Measurements from ENCODE around the gene ERBB2.

ERBB2 gene

GRCh38 chr17:39729280-39729851 lies 29.5 kb downstream of the ERBB2 start:
- no peak for DNase-seq

GRCh38 chr17:39730095-39730921 lies 30.4 kb downstream of the ERBB2 start, which contains the start of gene MIEN1:
TSS of gene MIEN1 (minus strand) at chr17:39730532. CDS start at chr17:39730495, 37 bp downstream.
- DNase-seq = peak; percentile 95

GRCh38 chr17:39732586-39732985 lies 32.7 kb downstream of the ERBB2 start:
- no peak for DNase-seq

GRCh38 chr17:39735882-39736281 lies 36.0 kb downstream of the ERBB2 start:
- no peak for DNase-seq

GRCh38 chr17:39736319-39737165 lies 36.7 kb downstream of the ERBB2 start:
- no peak for DNase-seq

GRCh38 chr17:39737206-39737759 lies 37.4 kb downstream of the ERBB2 start:
- no peak for DNase-seq

- no peak for DNase-seq
Observed at GRCh38 chr17:39737760-39738567, 38.1 kb downstream of the ERBB2 start, which contains the start of gene GRB7. TSS of gene GRB7 (plus strand) at chr17:39737938. CDS start at chr17:39742302, 4,364 bp downstream.

- peak; percentile 43 for DNase-seq
Observed at GRCh38 chr17:39738568-39738901, 38.7 kb downstream of the ERBB2 start.

GRCh38 chr17:39738983-39739884 lies 39.4 kb downstream of the ERBB2 start:
- no peak for DNase-seq

GRCh38 chr17:39739885-39740356 lies 40.1 kb downstream of the ERBB2 start:
- DNase-seq = no peak

- no peak for DNase-seq
Observed at GRCh38 chr17:39740357-39741111, 40.7 kb downstream of the ERBB2 start.

GRCh38 chr17:39742126-39742855 lies 42.4 kb downstream of the ERBB2 start:
- DNase-seq = no peak

- DNase-seq = no peak
Observed at GRCh38 chr17:39742856-39743436, 43.1 kb downstream of the ERBB2 start.

- no peak for DNase-seq
Observed at GRCh38 chr17:39744075-39744835, 44.4 kb downstream of the ERBB2 start.

GRCh38 chr17:39744836-39745215 lies 45.0 kb downstream of the ERBB2 start:
- no peak for DNase-seq

GRCh38 chr17:39745335-39746144 lies 45.7 kb downstream of the ERBB2 start:
- DNase-seq = no peak

GRCh38 chr17:39746145-39746461 lies 46.2 kb downstream of the ERBB2 start:
- no peak for DNase-seq

GRCh38 chr17:39747745-39748144 lies 47.9 kb downstream of the ERBB2 start:
- no peak for DNase-seq
